K562 (cell line): ENCODE data around the gene SCO1. TPM values are rescaled to one million over a fixed set of nuclear protein-coding genes. Genes with fewer than 3 reads are reported as not detected.

Source experiments
- ATAC-seq: fragments of 200-7000 bp; cut with Tn5 transposase; 3 replicates; pipeline ENCODE4 v1.9.1; 2020; ENCODE audit warnings: moderate library complexity
- BruUV-seq: library from RNA; stranded (reverse); fragments of 400-500 nt; replicated peaks from 2 replicates; lab custom pipeline; 2021; lab: Mats Ljungman, UMichigan
- CTCF ChIA-PET: fragments of 300-600 bp; formaldehyde crosslinking; extraction: SDS; loops from one replicate; lab custom pipeline; 2021; ENCODE audit warnings: low intra/inter-chr PET ratio; lab: Yijun Ruan, JAX
- POLR2A ChIA-PET: fragments of 300-600, 350-650 bp; sonication (Branson Sonifier 250); formaldehyde crosslinking; extraction: SDS; loops from one replicate; lab custom pipeline; 2021; ENCODE audit warnings: antibody characterized with exemption, inconsistent platforms; lab: Yijun Ruan, JAX
- DNase-seq, 4 experiments: peaks; one replicate each; pipeline versions ENCODE4 v3.0.0 to v3.0.0-alpha.2; 2011 to 2018; ENCODE audit warnings: low spot score in 3 of 4, mixed read lengths in 3 of 4; ENCODE audit errors: extremely low read depth in 1 of 4
- FAIRE-seq: peaks from 2 replicates; lab custom pipeline; 2011; peaks lifted over from hg19 to GRCh38; lab: Jason Lieb, UNC
- H2AFZ ChIP-seq: 2 replicates; pipeline ENCODE4 v1.6.0; 2011; ENCODE audit warnings: low read depth, low read length, control low read depth, inconsistent platforms
- H3K27ac ChIP-seq: fragments of 200-600 bp; 3 replicates; pipeline ENCODE4 v1.8.0; 2011; ENCODE audit warnings: low read depth, mild to moderate bottlenecking, control low read depth, inconsistent platforms, low read length, moderate library complexity, mixed read lengths; ENCODE audit errors: extremely low read depth
- H3K27me3 ChIP-seq, 2 experiments: fragments of 300-600 bp in 1 of 2; 2 replicates in 1 of 2; 3 replicates in 1 of 2; pipeline versions ENCODE4 v1.6.0 to v1.8.0; 2011; ENCODE audit warnings: inconsistent platforms in 2 of 2, low read length in 2 of 2, mild to moderate bottlenecking in 1 of 2, mixed read lengths in 1 of 2, moderate library complexity in 1 of 2; ENCODE audit not compliant: control insufficient read depth in 2 of 2, insufficient read depth in 2 of 2
- H3K36me3 ChIP-seq: fragments of 300-600 bp; 3 replicates; pipeline ENCODE4 v1.8.0; 2011; ENCODE audit warnings: mild to moderate bottlenecking, low read length, inconsistent platforms; ENCODE audit not compliant: control insufficient read depth, insufficient read depth
- H3K4me1 ChIP-seq, 2 experiments: fragments of 200-600 bp in 1 of 2; replicated peaks in 1 of 2; 2 replicates in 1 of 2; 3 replicates in 1 of 2; pipeline versions ENCODE4 v1.5.1 to v1.8.0; 2011; ENCODE audit warnings: inconsistent platforms in 2 of 2, low read length in 2 of 2, mild to moderate bottlenecking in 1 of 2, mixed read lengths in 1 of 2, moderate library complexity in 1 of 2; ENCODE audit not compliant: control insufficient read depth in 2 of 2, insufficient read depth in 2 of 2
- H3K4me2 ChIP-seq: 2 replicates; pipeline ENCODE4 v1.6.1; 2011; ENCODE audit warnings: low read length, control low read depth, inconsistent platforms, mixed read lengths; ENCODE audit not compliant: insufficient read depth
- H3K4me3 ChIP-seq: fragments of 200-600 bp; sonication (generic), shearing (Covaris generic); 2 replicates; pipeline ENCODE4 v1.5.1; 2016; ENCODE audit warnings: control low read depth, inconsistent platforms
- H3K79me2 ChIP-seq: fragments of 200-600 bp; 3 replicates; pipeline ENCODE4 v1.8.0; 2011; ENCODE audit warnings: low read length, inconsistent platforms; ENCODE audit not compliant: control insufficient read depth, insufficient read depth
- H3K9ac ChIP-seq, 2 experiments: 2 replicates each; pipeline versions ENCODE4 v1.6.0 to v1.6.1; 2011; ENCODE audit warnings: low read depth in 2 of 2, low read length in 2 of 2, control low read depth in 1 of 2, inconsistent platforms in 1 of 2, mild to moderate bottlenecking in 1 of 2, mixed read lengths in 1 of 2; ENCODE audit not compliant: insufficient read depth in 1 of 2
- H3K9me1 ChIP-seq: one replicate; pipeline ENCODE4 v1.6.0; 2011; ENCODE audit warnings: inconsistent platforms, mild to moderate bottlenecking, low read length, moderate library complexity; ENCODE audit not compliant: control insufficient read depth, insufficient read depth
- H3K9me3 ChIP-seq: replicated peaks from 2 replicates; pipeline ENCODE4 v1.5.1; 2011; ENCODE audit warnings: low read depth, low read length, inconsistent platforms; ENCODE audit not compliant: control insufficient read depth, insufficient read depth
- H4K20me1 ChIP-seq: replicated peaks from 2 replicates; pipeline ENCODE4 v1.6.1; 2011; ENCODE audit warnings: low read length, inconsistent platforms, mixed read lengths; ENCODE audit not compliant: control insufficient read depth, insufficient read depth
- ASH1L ChIP-seq: fragments of 450-650 bp; IDR thresholded peaks from 2 replicates; pipeline ENCODE4 v1.6.1; 2018; ENCODE audit warnings: borderline replicate concordance, mild to moderate bottlenecking, low read depth; ENCODE audit not compliant: partially characterized antibody
- COPS2 ChIP-seq: fragments of 450-650 bp; conservative IDR thresholded peaks from 2 replicates; pipeline ENCODE4 v1.6.1; 2016; ENCODE audit warnings: mild to moderate bottlenecking, moderate library complexity
- CREBBP ChIP-seq: IDR thresholded peaks from one replicate; pipeline ENCODE4 v1.6.1; 2012; ENCODE audit warnings: low read depth, mild to moderate bottlenecking, control low read depth, inconsistent platforms, low read length
- EGR1 ChIP-seq: fragments of 450-650 bp; conservative IDR thresholded peaks from 2 replicates; pipeline ENCODE4 v1.6.1; 2017; ENCODE audit warnings: mild to moderate bottlenecking
- ELK3 ChIP-seq: fragments of 450-650 bp; formaldehyde crosslinking; IDR thresholded peaks from 2 replicates; pipeline ENCODE4 v1.4.0; 2020; ENCODE audit warnings: mild to moderate bottlenecking
- HMGN3 ChIP-seq: IDR thresholded peaks from 2 replicates; pipeline ENCODE4 v1.6.1; 2011; ENCODE audit warnings: borderline replicate concordance, low read depth, mild to moderate bottlenecking, mixed read lengths, low read length; ENCODE audit not compliant: insufficient read length; ENCODE audit errors: extremely low read depth
- HNRNPL ChIP-seq: fragments of 200-400 bp; formaldehyde crosslinking; IDR thresholded peaks from 2 replicates; pipeline ENCODE4 v1.6.1; 2017; ENCODE audit warnings: low read depth, mild to moderate bottlenecking, low read length
- KDM2B ChIP-seq: fragments of 250-450 bp; sonication (Bioruptor Pico); IDR thresholded peaks from 2 replicates; pipeline ENCODE4 v1.8.0; 2021; ENCODE audit warnings: mild to moderate bottlenecking, moderate library complexity
- MXD1 ChIP-seq: fragments of 250-450 bp; sonication (Bioruptor Pico); IDR thresholded peaks from 2 replicates; pipeline ENCODE4 v1.8.0; 2021; ENCODE audit warnings: borderline replicate concordance, mild to moderate bottlenecking, moderate library complexity; ENCODE audit not compliant: poor library complexity, severe bottlenecking
- NELFE ChIP-seq: IDR thresholded peaks from 2 replicates; pipeline ENCODE4 v1.6.1; 2011; ENCODE audit warnings: mild to moderate bottlenecking; ENCODE audit not compliant: insufficient read depth, insufficient read length
- NFATC3 ChIP-seq: fragments of 450-650 bp; IDR thresholded peaks from 2 replicates; pipeline ENCODE4 v1.6.1; 2017; ENCODE audit warnings: mild to moderate bottlenecking
- NFYB ChIP-seq: IDR thresholded peaks from 2 replicates; pipeline ENCODE4 v1.6.1; 2011; ENCODE audit warnings: mild to moderate bottlenecking, moderate library complexity; ENCODE audit not compliant: insufficient read length; ENCODE audit errors: extremely low read depth
- PHB ChIP-seq: fragments of 250-450 bp; sonication (Bioruptor Pico); IDR thresholded peaks from 2 replicates; pipeline ENCODE4 v1.5.0; 2021
- PURB ChIP-seq: sonication (generic); formaldehyde crosslinking; IDR thresholded peaks from 2 replicates; pipeline ENCODE4 v1.9.0; 2021; ENCODE audit warnings: low read depth, mild to moderate bottlenecking, missing genetic modification reagents
- RBM14 ChIP-seq: fragments of 200-400 bp; formaldehyde crosslinking; IDR thresholded peaks from 2 replicates; pipeline ENCODE4 v1.6.1; 2018; ENCODE audit warnings: low read depth, mild to moderate bottlenecking, low read length, moderate library complexity, borderline replicate concordance; ENCODE audit not compliant: insufficient read depth
- TCF15 ChIP-seq: fragments of 250-450 bp; sonication (Bioruptor Pico); IDR thresholded peaks from 2 replicates; pipeline ENCODE4 v1.8.0; 2022; ENCODE audit warnings: moderate library complexity, mild to moderate bottlenecking, inconsistent platforms
- TRIM25 ChIP-seq: fragments of 450-650 bp; IDR thresholded peaks from 2 replicates; pipeline ENCODE4 v1.7.0; 2016; ENCODE audit warnings: borderline replicate concordance
- ZBTB7A ChIP-seq: IDR thresholded peaks from 2 replicates; pipeline ENCODE4 v1.6.1; 2011; ENCODE audit warnings: low read depth, mild to moderate bottlenecking, low read length, moderate library complexity, borderline replicate concordance; ENCODE audit not compliant: control insufficient read depth
- ZNF511 ChIP-seq: sonication (generic); formaldehyde crosslinking; IDR thresholded peaks from 2 replicates; pipeline ENCODE4 v1.8.0; 2022; ENCODE audit warnings: mild to moderate bottlenecking, missing genetic modification reagents
- ZNF76 ChIP-seq: fragments of 250-450 bp; sonication (Bioruptor Pico); IDR thresholded peaks from 2 replicates; pipeline ENCODE4 v1.4.0; 2020; ENCODE audit warnings: mild to moderate bottlenecking, moderate library complexity, borderline replicate concordance
- WGBS: fragments of 100-300 bp; shearing (Covaris generic); methylation state at CpG from one replicate; pipeline ENCODE4 v1.1.6; 2016; ENCODE audit warnings: low coverage, mixed read lengths; ENCODE audit not compliant: insufficient coverage; ENCODE audit errors: missing lambda C conversion rate; 5-methylcytosine and 5-hydroxymethylcytosine counted together
- in situ Hi-C: fragments of 300-500 bp; cut with MboI; formaldehyde crosslinking; loops from 4 replicates; pipeline ENCODE4 v1.15.0; 2018; ENCODE audit warnings: inconsistent platforms, mixed read lengths
- intact Hi-C: fragments of 100-400 bp; cut with micrococcal nuclease; formaldehyde crosslinking; loops from 2 replicates; pipeline ENCODE4 v1.14.2; 2022
- polyA plus RNA-seq, 8 experiments: library from polyadenylated mRNA; depleted of rRNA in 4 of 8; stranded (reverse) in 5 of 8; unstranded in 3 of 8; fragments of >200 nt; fragmentation: Nextera tagmentation in 2 of 8; fragmentation: Illumina TruSeq in 1 of 8; extraction: Ambion mirVana in 2 of 8; extraction: Trizol in 1 of 8; gene quantifications; 2 replicates each; pipeline versions ENCODE4 v1.2.1 to v1.2.3, GENCODE V29; 2011 to 2014; ENCODE audit warnings: inconsistent platforms in 1 of 8, missing spikeins in 1 of 8
- total RNA-seq, 7 experiments: library from RNA; depleted of rRNA in 6 of 7; stranded (reverse); fragments of >200 nt in 6 of 7; fragmentation: Illumina TruSeq in 2 of 7; extraction: Trizol in 2 of 7; gene quantifications; 2 replicates each; pipeline versions ENCODE4 v1.2.1 to v1.2.3, GENCODE V29; 2011 to 2021; ENCODE audit warnings: low replicate concordance in 1 of 7

The SCO1 gene
- total and polyA plus RNA-seq, 9 of the 15 experiments (the other 6 are each of a cell fraction or from before 2014, with no cell fraction given) = 7.1 to 40.9 (median 22.1) TPM

GRCh38 chr17:10735821-10736220, 38.5 kb upstream of the SCO1 start:
- BruUV-seq = no TSS peak
- intact Hi-C loops = no loop called here
- H3K9me1 ChIP-seq = no peaks in the 10 kb centered on the region

More at GRCh38 chr17:10735821-10736220, 38.5 kb upstream of the SCO1 start:
- H3K4me2 ChIP-seq = no peak overlapping the region
- H3K27me3 ChIP-seq = peaks cover 0 to 6% of the 10 kb centered on the region in 2 experiments; a peak in 2 of 5 replicates
- H3K4me1 ChIP-seq = no peaks in the 10 kb centered on the region
- WGBS = 0% methylated on average over 3 of the region's 4 CpGs
- H3K4me3 ChIP-seq = no peak overlapping the region
- CTCF ChIA-PET = interaction anchor here (0.6 kb wide), 1 partner anchor 1146 kb away, joined by 3 read pairs; no protein-coding TSS in a partner anchor
- H4K20me1 ChIP-seq = no peaks in the 10 kb centered on the region
- POLR2A ChIA-PET = no interaction called here
- in situ Hi-C loops = no loop called here
- no peak overlapping the region for H3K27ac ChIP-seq
- TF ChIP-seq ASH1L (no peak), ELK3 (CRISPR knock-in tag) (no peak), HNRNPL (no peak), COPS2 (no peak), RBM14 (no peak), ZNF76 (no peak), TCF15 (CRISPR knock-in tag) (no peak), CREBBP (no peak), MXD1 (CRISPR knock-in tag) (no peak), KDM2B (CRISPR knock-in tag) (no peak), NFYB (no peak), ZNF511 (no peak), PHB (CRISPR knock-in tag) (no peak), TRIM25 (no peak), NFATC3 (no peak), PURB (no peak), ZBTB7A (no peak), EGR1 (no peak), NELFE (no peak), HMGN3 (no peak)
- TF ChIP-seq, all 486 proteins: peak for 0
- Histone ChIP-seq H3K9ac (no peak overlapping the region), H2AFZ (no peak overlapping the region), H3K9me3 (no peaks in the 10 kb centered on the region), H3K36me3 (no peaks in the 10 kb centered on the region), H3K79me2 (no peaks in the 10 kb centered on the region)
- ATAC-seq (no peak), FAIRE-seq (no peak), DNase-seq (no peak)
